HEK293 (cell line): ENCODE data around the gene VAV2.

Experiments
- CTCF ChIA-PET: fragments of 350-600 bp; formaldehyde crosslinking; extraction: SDS; loops from one replicate; lab custom pipeline; 2021; ENCODE audit warnings: antibody characterized with exemption; lab: Yijun Ruan, JAX
- POLR2A ChIA-PET: fragments of 300-600 bp; formaldehyde crosslinking; extraction: SDS; loops from one replicate; lab custom pipeline; 2020; ENCODE audit warnings: antibody characterized with exemption, inconsistent platforms; lab: Yijun Ruan, JAX
- H3K27ac ChIP-seq: fragments of 200-500 bp; sonication (Bioruptor generic); 2 replicates; pipeline ENCODE4 v1.5.1; 2014; ENCODE audit warnings: low read depth, low read length, control low read depth, inconsistent platforms; ENCODE audit errors: extremely low read depth
- H3K36me3 ChIP-seq, 2 experiments: fragments of 200-500 bp in 1 of 2; sonication (Bioruptor generic) in 1 of 2; 1 replicate in 1 of 2; 2 replicates in 1 of 2; pipeline ENCODE4 v1.5.1; 2014 to 2017; ENCODE audit warnings: inconsistent platforms in 2 of 2, low read length in 2 of 2; ENCODE audit not compliant: control insufficient read depth in 2 of 2, insufficient read depth in 1 of 2
- H3K4me1 ChIP-seq: fragments of 200-500 bp; sonication (Bioruptor generic); 2 replicates; pipeline ENCODE4 v1.5.1; 2014; ENCODE audit warnings: mild to moderate bottlenecking, low read length, inconsistent platforms; ENCODE audit not compliant: control insufficient read depth, insufficient read depth
- H3K4me3 ChIP-seq: 2 replicates; pipeline ENCODE4 v1.5.1; 2011; ENCODE audit warnings: low read depth, mild to moderate bottlenecking, control low read depth, low read length, moderate library complexity
- H3K9me3 ChIP-seq: fragments of 200-500 bp; sonication (Bioruptor generic); 2 replicates; pipeline ENCODE4 v1.5.1; 2014; ENCODE audit warnings: low read depth, low read length, inconsistent platforms; ENCODE audit not compliant: control insufficient read depth, insufficient read depth
- FEZF1 ChIP-seq: fragments of 450-650 bp; formaldehyde crosslinking; IDR thresholded peaks from 2 replicates; pipeline ENCODE4 v1.5.1; 2016; ENCODE audit warnings: missing biosample characterization, missing genetic modification characterization
- GLI2 ChIP-seq: fragments of 450-650 bp; formaldehyde crosslinking; IDR thresholded peaks from 2 replicates; pipeline ENCODE4; 2017; ENCODE audit warnings: missing biosample characterization, missing genetic modification characterization, low read depth, borderline replicate concordance
- HOXC10 ChIP-seq: sonication (generic); formaldehyde crosslinking; IDR thresholded peaks from 2 replicates; pipeline ENCODE4 v1.8.1; 2023; ENCODE audit warnings: mild to moderate bottlenecking, missing genetic modification reagents
- KLF1 ChIP-seq: fragments of 450-650 bp; formaldehyde crosslinking; IDR thresholded peaks from 2 replicates; pipeline ENCODE4 v1.5.1; 2016; ENCODE audit warnings: missing biosample characterization, missing genetic modification characterization
- MYNN ChIP-seq: fragments of 450-650 bp; formaldehyde crosslinking; IDR thresholded peaks from 2 replicates; pipeline ENCODE4 v1.5.1; 2016; ENCODE audit warnings: missing biosample characterization, missing genetic modification characterization, borderline replicate concordance
- OSR2 ChIP-seq: fragments of 450-650 bp; formaldehyde crosslinking; IDR thresholded peaks from 2 replicates; pipeline ENCODE4 v1.5.1; 2016; ENCODE audit warnings: missing biosample characterization, missing genetic modification characterization
- SCRT1 ChIP-seq: fragments of 450-650 bp; formaldehyde crosslinking; IDR thresholded peaks from 2 replicates; pipeline ENCODE4 v1.5.1; 2016; ENCODE audit warnings: missing biosample characterization, missing genetic modification characterization, borderline replicate concordance
- TRIM28 ChIP-seq: IDR thresholded peaks from 2 replicates; pipeline ENCODE4 v1.6.1; 2011; ENCODE audit warnings: low read length, control low read depth, borderline replicate concordance
- ZBTB21 ChIP-seq: fragments of 450-650 bp; formaldehyde crosslinking; IDR thresholded peaks from 2 replicates; pipeline ENCODE4 v1.5.1; 2017; ENCODE audit warnings: missing biosample characterization, missing genetic modification characterization
- ZIC2 ChIP-seq: fragments of 450-650 bp; formaldehyde crosslinking; IDR thresholded peaks from 2 replicates; pipeline ENCODE4 v1.5.1; 2016; ENCODE audit warnings: missing biosample characterization, missing genetic modification characterization
- ZNF174 ChIP-seq: fragments of 450-650 bp; formaldehyde crosslinking; IDR thresholded peaks from 2 replicates; pipeline ENCODE4 v1.5.0; 2017; ENCODE audit warnings: missing biosample characterization, mild to moderate bottlenecking, missing genetic modification characterization
- ZNF354C ChIP-seq: fragments of 450-650 bp; formaldehyde crosslinking; IDR thresholded peaks from 2 replicates; pipeline ENCODE4 v1.5.1; 2016; ENCODE audit warnings: missing biosample characterization, missing genetic modification characterization, low read depth, borderline replicate concordance
- ZNF426 ChIP-seq: fragments of 450-650 bp; formaldehyde crosslinking; IDR thresholded peaks from 2 replicates; pipeline ENCODE4 v1.5.1; 2017; ENCODE audit warnings: missing biosample characterization, missing genetic modification characterization, mild to moderate bottlenecking, inconsistent platforms, moderate library complexity
- ZXDB ChIP-seq: fragments of 450-650 bp; formaldehyde crosslinking; IDR thresholded peaks from 2 replicates; pipeline ENCODE4 v1.5.1; 2016; ENCODE audit warnings: missing biosample characterization, missing genetic modification characterization
- TF ChIP-seq, protein P1 (sequence below): fragments of 450-650 bp; formaldehyde crosslinking; IDR thresholded peaks from 2 replicates; pipeline ENCODE4 v1.5.1; 2016; ENCODE audit warnings: missing biosample characterization, missing genetic modification characterization
- TF ChIP-seq, protein P2 (sequence below): fragments of 450-650 bp; formaldehyde crosslinking; IDR thresholded peaks from 2 replicates; pipeline ENCODE4 v1.5.1; 2017; ENCODE audit warnings: missing biosample characterization, missing genetic modification characterization

Gene VAV2

DNA sequence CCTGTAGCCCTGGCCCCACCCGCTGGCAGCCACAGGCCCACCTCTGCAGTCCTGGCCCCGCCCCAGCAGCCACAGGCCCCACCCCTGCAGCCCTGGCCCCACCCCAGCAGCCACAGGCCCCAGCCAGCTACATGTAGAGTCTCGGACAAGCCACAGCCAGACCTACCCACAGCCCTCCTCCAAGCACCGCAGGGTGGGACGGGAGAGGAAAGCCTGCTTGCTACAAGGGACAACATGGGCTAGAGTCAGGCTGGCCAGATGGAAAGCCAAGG, 204.4 kb downstream of the VAV2 start:
- Histone ChIP-seq H3K4me1 (no peaks in the 10 kb centered on the region), H3K4me3 (no peak overlapping the region), H3K9me3 (no peaks in the 10 kb centered on the region)
- POLR2A ChIA-PET: interaction anchor here (0.6 kb wide), 3 partner anchors 13 to 440 kb away, joined by 4 to 6 read pairs (median 5); partner anchors contain the start of genes MED22 and RPL7A
- TF ChIP-seq MYNN (tag by site-specific recombination): no peak
- TF ChIP-seq HOXC10 (CRISPR knock-in tag): no peak
- TF ChIP-seq KLF1 (tag by site-specific recombination): 0 out of 2 replicates have a peak, but pooled peaks have one; percentile 12
- TF ChIP-seq ZNF354C (tag by site-specific recombination): no peak
- 0 out of 2 replicates have a peak, but pooled peaks have one; percentile 10 for TF ChIP-seq ZIC2
- TF ChIP-seq OSR2 (tag by site-specific recombination): no peak
- no peak for TF ChIP-seq ZNF426 (tag by site-specific recombination)
- TF ChIP-seq FEZF1 (tag by site-specific recombination): no peak
- TF ChIP-seq ZXDB: no peak
- TF ChIP-seq, protein P1, sequence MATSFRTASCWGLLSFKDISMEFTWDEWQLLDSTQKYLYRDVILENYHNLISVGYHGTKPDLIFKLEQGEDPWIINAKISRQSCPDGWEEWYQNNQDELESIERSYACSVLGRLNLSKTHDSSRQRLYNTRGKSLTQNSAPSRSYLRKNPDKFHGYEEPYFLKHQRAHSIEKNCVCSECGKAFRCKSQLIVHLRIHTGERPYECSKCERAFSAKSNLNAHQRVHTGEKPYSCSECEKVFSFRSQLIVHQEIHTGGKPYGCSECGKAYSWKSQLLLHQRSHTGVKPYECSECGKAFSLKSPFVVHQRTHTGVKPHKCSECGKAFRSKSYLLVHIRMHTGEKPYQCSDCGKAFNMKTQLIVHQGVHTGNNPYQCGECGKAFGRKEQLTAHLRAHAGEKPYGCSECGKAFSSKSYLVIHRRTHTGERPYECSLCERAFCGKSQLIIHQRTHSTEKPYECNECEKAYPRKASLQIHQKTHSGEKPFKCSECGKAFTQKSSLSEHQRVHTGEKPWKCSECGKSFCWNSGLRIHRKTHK (tag by site-specific recombination): no peak
- TF ChIP-seq, all 188 proteins: peak for 2
- Histone ChIP-seq H3K36me3 (peaks cover 0 to 24% of the 10 kb centered on the region in 2 experiments; a peak in 2 of 3 replicates), H3K27ac (no peak overlapping the region)
- CTCF ChIA-PET: interaction anchor here (1.2 kb wide), 1 partner anchor 206 kb away, joined by 3 read pairs; no protein-coding TSS in a partner anchor

DNA sequence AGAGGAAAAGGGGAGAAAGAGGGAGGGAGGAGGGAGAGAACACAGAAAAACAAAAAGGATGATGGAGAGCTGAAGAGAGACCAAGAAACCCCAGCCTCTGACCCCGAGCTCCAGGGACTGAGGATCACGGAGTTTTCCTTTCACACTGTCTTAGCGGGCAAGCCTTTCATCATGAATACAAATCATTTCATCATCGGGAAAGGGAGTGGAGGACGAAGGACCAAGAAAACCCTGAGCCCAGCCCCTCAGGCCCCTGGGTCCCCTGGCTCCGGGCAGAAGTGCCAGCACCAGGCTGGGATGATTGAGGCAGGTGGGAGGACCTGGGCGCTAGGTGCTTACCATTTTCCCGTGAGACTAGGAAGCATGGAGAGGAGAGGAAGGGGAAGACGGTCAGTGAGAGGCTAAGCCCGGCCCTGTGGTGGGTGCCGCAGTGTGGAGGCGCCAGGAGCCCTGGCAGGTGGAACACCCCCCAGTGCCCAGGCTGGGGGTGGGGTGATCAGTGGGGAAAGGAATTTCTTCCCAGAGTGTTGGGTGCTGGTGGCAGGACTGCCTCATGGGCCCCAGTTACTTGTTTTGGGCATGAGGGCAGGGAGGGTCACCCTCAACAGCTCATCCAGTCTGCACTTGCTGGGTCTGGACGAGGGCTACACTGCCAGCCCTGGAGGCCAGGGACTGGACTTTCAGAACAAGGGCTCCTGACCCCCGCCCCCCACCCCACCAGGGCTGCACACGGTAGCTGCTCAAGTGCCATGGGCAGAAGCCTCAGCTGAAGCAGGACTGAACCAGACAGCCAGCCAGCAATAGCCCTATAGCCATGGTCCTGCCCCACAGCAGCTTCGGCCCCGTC, 205.0 kb downstream of the VAV2 start:
- Histone ChIP-seq H3K4me3 (no peak overlapping the region), H3K36me3 (peaks cover 0 to 21% of the 10 kb centered on the region in 2 experiments; a peak in 2 of 3 replicates), H3K27ac (no peak overlapping the region), H3K4me1 (no peaks in the 10 kb centered on the region), H3K9me3 (no peaks in the 10 kb centered on the region)
- CTCF ChIA-PET: interaction anchor here (0.6 to 1.2 kb wide), 5 partner anchors 73 to 996 kb away, joined by 3 to 4 read pairs (median 3); no protein-coding TSS in a partner anchor
- no peak for TF ChIP-seq SCRT1 (tag by site-specific recombination)
- TF ChIP-seq, protein P2, sequence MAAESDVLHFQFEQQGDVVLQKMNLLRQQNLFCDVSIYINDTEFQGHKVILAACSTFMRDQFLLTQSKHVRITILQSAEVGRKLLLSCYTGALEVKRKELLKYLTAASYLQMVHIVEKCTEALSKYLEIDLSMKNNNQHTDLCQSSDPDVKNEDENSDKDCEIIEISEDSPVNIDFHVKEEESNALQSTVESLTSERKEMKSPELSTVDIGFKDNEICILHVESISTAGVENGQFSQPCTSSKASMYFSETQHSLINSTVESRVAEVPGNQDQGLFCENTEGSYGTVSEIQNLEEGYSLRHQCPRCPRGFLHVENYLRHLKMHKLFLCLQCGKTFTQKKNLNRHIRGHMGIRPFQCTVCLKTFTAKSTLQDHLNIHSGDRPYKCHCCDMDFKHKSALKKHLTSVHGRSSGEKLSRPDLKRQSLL: peak; percentile 12; the same call in 1 of the 2 replicates
- POLR2A ChIA-PET: interaction anchor here (0.6 kb wide), 1 partner anchor 14 kb away, joined by 6 read pairs; no protein-coding TSS in a partner anchor

DNA sequence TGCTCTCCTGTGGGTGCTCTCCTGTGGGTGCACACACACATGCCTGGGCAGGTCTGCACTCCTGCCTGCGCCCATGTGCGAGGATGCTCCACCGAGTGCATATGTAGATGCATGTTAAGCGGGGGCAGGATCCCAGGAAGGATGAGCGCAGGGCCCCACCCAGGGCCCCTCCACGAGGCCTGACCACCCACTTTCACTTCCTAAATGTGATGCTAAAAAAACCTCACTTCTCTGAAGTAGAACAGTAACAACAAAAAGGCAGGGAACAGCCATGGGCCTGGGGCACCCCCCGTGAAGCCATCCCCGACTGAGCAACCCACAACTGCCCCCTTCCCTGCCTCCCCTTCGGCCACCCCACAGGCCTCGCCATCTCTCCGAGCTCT, 205.8 kb downstream of the VAV2 start:
- TF ChIP-seq TRIM28: no peak
- TF ChIP-seq ZNF174: no peak
- TF ChIP-seq ZBTB21 (tag by site-specific recombination): no peak
- TF ChIP-seq GLI2 (tag by site-specific recombination): no peak
- TF ChIP-seq, all 188 proteins: peak for 0
- H3K27ac ChIP-seq: no peak overlapping the region
- H3K9me3 ChIP-seq: no peaks in the 10 kb centered on the region
- H3K36me3 ChIP-seq: peaks cover 0 to 14% of the 10 kb centered on the region in 2 experiments; a peak in 1 of 3 replicates
- no peak overlapping the region for H3K4me3 ChIP-seq
- POLR2A ChIA-PET: no interaction called here
- H3K4me1 ChIP-seq: no peaks in the 10 kb centered on the region
- CTCF ChIA-PET: interaction anchor here (0.7 to 0.9 kb wide), 3 partner anchors 72 to 188 kb away, joined by 3 to 4 read pairs (median 3); no protein-coding TSS in a partner anchor
